K562 (cell line): Measurements from ENCODE around the gene SMOC2. TPM values are rescaled to one million over a fixed set of nuclear protein-coding genes. Genes with fewer than 3 reads are reported as not detected.

ENCODE experiments used
- ATAC-seq: fragments of 200-7000 bp; cut with Tn5 transposase; 3 replicates; pipeline ENCODE4 v1.9.1; 2020; ENCODE audit warnings: moderate library complexity
- BruUV-seq: library from RNA; stranded (reverse); fragments of 400-500 nt; replicated peaks from 2 replicates; lab custom pipeline; 2021; lab: Mats Ljungman, UMichigan
- CTCF ChIA-PET: fragments of 300-600 bp; formaldehyde crosslinking; extraction: SDS; loops from one replicate; lab custom pipeline; 2021; ENCODE audit warnings: low intra/inter-chr PET ratio; lab: Yijun Ruan, JAX
- POLR2A ChIA-PET: fragments of 300-600, 350-650 bp; sonication (Branson Sonifier 250); formaldehyde crosslinking; extraction: SDS; loops from one replicate; lab custom pipeline; 2021; ENCODE audit warnings: antibody characterized with exemption, inconsistent platforms; lab: Yijun Ruan, JAX
- DNase-seq, 4 experiments: peaks; one replicate each; pipeline versions ENCODE4 v3.0.0 to v3.0.0-alpha.2; 2011 to 2018; ENCODE audit warnings: low spot score in 3 of 4, mixed read lengths in 3 of 4; ENCODE audit errors: extremely low read depth in 1 of 4
- FAIRE-seq: peaks from 2 replicates; lab custom pipeline; 2011; peaks lifted over from hg19 to GRCh38; lab: Jason Lieb, UNC
- H2AFZ ChIP-seq: 2 replicates; pipeline ENCODE4 v1.6.0; 2011; ENCODE audit warnings: low read depth, low read length, control low read depth, inconsistent platforms
- H3K27ac ChIP-seq: fragments of 200-600 bp; 3 replicates; pipeline ENCODE4 v1.8.0; 2011; ENCODE audit warnings: low read depth, mild to moderate bottlenecking, control low read depth, inconsistent platforms, low read length, moderate library complexity, mixed read lengths; ENCODE audit errors: extremely low read depth
- H3K27me3 ChIP-seq, 2 experiments: fragments of 300-600 bp in 1 of 2; 2 replicates in 1 of 2; 3 replicates in 1 of 2; pipeline versions ENCODE4 v1.6.0 to v1.8.0; 2011; ENCODE audit warnings: inconsistent platforms in 2 of 2, low read length in 2 of 2, mild to moderate bottlenecking in 1 of 2, mixed read lengths in 1 of 2, moderate library complexity in 1 of 2; ENCODE audit not compliant: control insufficient read depth in 2 of 2, insufficient read depth in 2 of 2
- H3K36me3 ChIP-seq: fragments of 300-600 bp; 3 replicates; pipeline ENCODE4 v1.8.0; 2011; ENCODE audit warnings: mild to moderate bottlenecking, low read length, inconsistent platforms; ENCODE audit not compliant: control insufficient read depth, insufficient read depth
- H3K4me1 ChIP-seq, 2 experiments: fragments of 200-600 bp in 1 of 2; replicated peaks in 1 of 2; 2 replicates in 1 of 2; 3 replicates in 1 of 2; pipeline versions ENCODE4 v1.5.1 to v1.8.0; 2011; ENCODE audit warnings: inconsistent platforms in 2 of 2, low read length in 2 of 2, mild to moderate bottlenecking in 1 of 2, mixed read lengths in 1 of 2, moderate library complexity in 1 of 2; ENCODE audit not compliant: control insufficient read depth in 2 of 2, insufficient read depth in 2 of 2
- H3K4me2 ChIP-seq: 2 replicates; pipeline ENCODE4 v1.6.1; 2011; ENCODE audit warnings: low read length, control low read depth, inconsistent platforms, mixed read lengths; ENCODE audit not compliant: insufficient read depth
- H3K4me3 ChIP-seq: fragments of 200-600 bp; sonication (generic), shearing (Covaris generic); 2 replicates; pipeline ENCODE4 v1.5.1; 2016; ENCODE audit warnings: control low read depth, inconsistent platforms
- H3K79me2 ChIP-seq: fragments of 200-600 bp; 3 replicates; pipeline ENCODE4 v1.8.0; 2011; ENCODE audit warnings: low read length, inconsistent platforms; ENCODE audit not compliant: control insufficient read depth, insufficient read depth
- H3K9ac ChIP-seq, 2 experiments: 2 replicates each; pipeline versions ENCODE4 v1.6.0 to v1.6.1; 2011; ENCODE audit warnings: low read depth in 2 of 2, low read length in 2 of 2, control low read depth in 1 of 2, inconsistent platforms in 1 of 2, mild to moderate bottlenecking in 1 of 2, mixed read lengths in 1 of 2; ENCODE audit not compliant: insufficient read depth in 1 of 2
- H3K9me1 ChIP-seq: one replicate; pipeline ENCODE4 v1.6.0; 2011; ENCODE audit warnings: inconsistent platforms, mild to moderate bottlenecking, low read length, moderate library complexity; ENCODE audit not compliant: control insufficient read depth, insufficient read depth
- H3K9me3 ChIP-seq: replicated peaks from 2 replicates; pipeline ENCODE4 v1.5.1; 2011; ENCODE audit warnings: low read depth, low read length, inconsistent platforms; ENCODE audit not compliant: control insufficient read depth, insufficient read depth
- H4K20me1 ChIP-seq: replicated peaks from 2 replicates; pipeline ENCODE4 v1.6.1; 2011; ENCODE audit warnings: low read length, inconsistent platforms, mixed read lengths; ENCODE audit not compliant: control insufficient read depth, insufficient read depth
- ARID1B ChIP-seq: fragments of 450-650 bp; IDR thresholded peaks from 2 replicates; pipeline ENCODE4 v1.6.1; 2016; ENCODE audit warnings: antibody characterized with exemption, mild to moderate bottlenecking, inconsistent platforms
- CBFA2T3 ChIP-seq: fragments of 450-650 bp; IDR thresholded peaks from 2 replicates; pipeline ENCODE4 v1.6.1; 2017
- E2F8 ChIP-seq: fragments of 450-650 bp; IDR thresholded peaks from 2 replicates; pipeline ENCODE4 v1.7.1; 2018; ENCODE audit warnings: mild to moderate bottlenecking, low read depth; ENCODE audit not compliant: partially characterized antibody
- FOS ChIP-seq: IDR thresholded peaks from 3 replicates; pipeline ENCODE4 v1.6.1; 2011; ENCODE audit not compliant: insufficient read length; ENCODE audit errors: extremely low read depth
- GABPB2 ChIP-seq: fragments of 250-450 bp; sonication (Bioruptor Pico); conservative IDR thresholded peaks from 2 replicates; pipeline ENCODE4 v1.5.1; 2021; ENCODE audit warnings: mild to moderate bottlenecking
- HEY1 ChIP-seq: fragments of 250-450 bp; sonication (Bioruptor Pico); IDR thresholded peaks from 2 replicates; pipeline ENCODE4 v1.5.0; 2020; ENCODE audit warnings: mild to moderate bottlenecking, moderate library complexity, borderline replicate concordance
- MAFG ChIP-seq: fragments of 450-650 bp; conservative IDR thresholded peaks from 2 replicates; pipeline ENCODE4 v1.6.1; 2016; ENCODE audit warnings: missing genetic modification characterization, missing compliant biosample characterization
- MCM5 ChIP-seq: fragments of 450-650 bp; IDR thresholded peaks from 2 replicates; pipeline ENCODE4 v1.6.1; 2016; ENCODE audit warnings: low read depth
- NFYB ChIP-seq: IDR thresholded peaks from 2 replicates; pipeline ENCODE4 v1.6.1; 2011; ENCODE audit warnings: mild to moderate bottlenecking, moderate library complexity; ENCODE audit not compliant: insufficient read length; ENCODE audit errors: extremely low read depth
- PTTG1 ChIP-seq: fragments of 450-650 bp; IDR thresholded peaks from 2 replicates; pipeline ENCODE4 v1.6.1; 2016; ENCODE audit warnings: low read depth, mild to moderate bottlenecking, missing genetic modification characterization, missing compliant biosample characterization
- SMARCB1 ChIP-seq: IDR thresholded peaks from 2 replicates; pipeline ENCODE4 v1.6.1; 2011; ENCODE audit warnings: improper control_type of control experiment, low read depth; ENCODE audit not compliant: insufficient read length
- SRF ChIP-seq, 2 experiments: fragments of 250-450, 450-650 bp in 1 of 2; sonication (Bioruptor Pico) in 1 of 2; sonication (generic) in 1 of 2; formaldehyde crosslinking; IDR thresholded peaks; 2 replicates each; pipeline versions ENCODE4 v1.5.0 to v1.5.1; 2020 to 2022; ENCODE audit warnings: mild to moderate bottlenecking in 1 of 2, missing genetic modification reagents in 1 of 2
- TAL1 ChIP-seq: fragments of 450-650 bp; IDR thresholded peaks from 2 replicates; pipeline ENCODE4 v1.6.1; 2016; ENCODE audit warnings: mild to moderate bottlenecking
- ZBTB12 ChIP-seq: fragments of 250-450 bp; sonication (Bioruptor Pico); IDR thresholded peaks from 2 replicates; pipeline ENCODE4 v1.4.0; 2020
- ZFP30 ChIP-seq: fragments of 250-450 bp; sonication (Bioruptor Pico); IDR thresholded peaks from 2 replicates; pipeline ENCODE4 v1.8.0; 2022; ENCODE audit warnings: moderate library complexity, mild to moderate bottlenecking, inconsistent platforms, borderline replicate concordance
- ZFP36 ChIP-seq: fragments of 150-350 bp; IDR thresholded peaks from 2 replicates; pipeline ENCODE4 v1.6.1; 2018; ENCODE audit warnings: low read length, low read depth; ENCODE audit not compliant: partially characterized antibody
- ZNF212 ChIP-seq: fragments of 450-650 bp; formaldehyde crosslinking; IDR thresholded peaks from 2 replicates; pipeline ENCODE4 v1.4.0; 2020; ENCODE audit warnings: mild to moderate bottlenecking
- WGBS: fragments of 100-300 bp; shearing (Covaris generic); methylation state at CpG from one replicate; pipeline ENCODE4 v1.1.6; 2016; ENCODE audit warnings: low coverage, mixed read lengths; ENCODE audit not compliant: insufficient coverage; ENCODE audit errors: missing lambda C conversion rate; 5-methylcytosine and 5-hydroxymethylcytosine counted together
- in situ Hi-C: fragments of 300-500 bp; cut with MboI; formaldehyde crosslinking; loops from 4 replicates; pipeline ENCODE4 v1.15.0; 2018; ENCODE audit warnings: inconsistent platforms, mixed read lengths
- intact Hi-C: fragments of 100-400 bp; cut with micrococcal nuclease; formaldehyde crosslinking; loops from 2 replicates; pipeline ENCODE4 v1.14.2; 2022
- polyA plus RNA-seq, 8 experiments: library from polyadenylated mRNA; depleted of rRNA in 4 of 8; stranded (reverse) in 5 of 8; unstranded in 3 of 8; fragments of >200 nt; fragmentation: Nextera tagmentation in 2 of 8; fragmentation: Illumina TruSeq in 1 of 8; extraction: Ambion mirVana in 2 of 8; extraction: Trizol in 1 of 8; gene quantifications; 2 replicates each; pipeline versions ENCODE4 v1.2.1 to v1.2.3, GENCODE V29; 2011 to 2014; ENCODE audit warnings: inconsistent platforms in 1 of 8, missing spikeins in 1 of 8
- total RNA-seq, 7 experiments: library from RNA; depleted of rRNA in 6 of 7; stranded (reverse); fragments of >200 nt in 6 of 7; fragmentation: Illumina TruSeq in 2 of 7; extraction: Trizol in 2 of 7; gene quantifications; 2 replicates each; pipeline versions ENCODE4 v1.2.1 to v1.2.3, GENCODE V29; 2011 to 2021; ENCODE audit warnings: low replicate concordance in 1 of 7
- TF ChIP-seq, protein P1 (sequence below): sonication (generic); formaldehyde crosslinking; IDR thresholded peaks from 2 replicates; pipeline ENCODE4 v1.8.0; 2022; ENCODE audit warnings: mild to moderate bottlenecking, low read depth, missing genetic modification reagents

The SMOC2 gene
- total and polyA plus RNA-seq, 9 of the 15 experiments (the other 6 are each of a cell fraction or from before 2014, with no cell fraction given) = 0.45 to 2.3 (median 1.1) TPM

GRCh38 chr6:168517742-168518347, 76.9 kb downstream of the SMOC2 start:
- in situ Hi-C loops = no loop called here
- WGBS = 33% methylated on average over 34 of the region's 39 CpGs

More at GRCh38 chr6:168517742-168518347, 76.9 kb downstream of the SMOC2 start:
- ATAC-seq (no peak), FAIRE-seq (no peak), DNase-seq (no peak)
- POLR2A ChIA-PET = interaction anchor here (0.6 kb wide), 2 partner anchors 93 to 424 kb away, joined by 3 read pairs; no protein-coding TSS in a partner anchor
- Histone ChIP-seq H3K27me3 (peaks cover 9 to 37% of the 10 kb centered on the region in 2 experiments; a peak in 4 of 5 replicates), H3K9me1 (peaks cover 4% of the 10 kb centered on the region), H3K4me3 (no peak overlapping the region), H3K9ac (no peak overlapping the region), H3K27ac (no peak overlapping the region), H4K20me1 (no peaks in the 10 kb centered on the region), H3K36me3 (no peaks in the 10 kb centered on the region), H3K4me1 (no peaks in the 10 kb centered on the region; a peak in 2 of 5 replicates), H3K4me2 (no peak overlapping the region), H2AFZ (no peak overlapping the region), H3K9me3 (peaks cover 6% of the 10 kb centered on the region; the same call in 1 of the 2 replicates), H3K79me2 (no peaks in the 10 kb centered on the region)
- intact Hi-C loops = no loop called here
- TF ChIP-seq ZFP30 (CRISPR knock-in tag) (no peak), CBFA2T3 (no peak), ZFP36 (no peak), SRF (CRISPR knock-in tag; IDR thresholded peaks at IDR 0.05) (no peak), GABPB2 (CRISPR knock-in tag) (no peak), NFYB (no peak), SMARCB1 (no peak), ZNF212 (CRISPR knock-in tag) (no peak), MAFG (tag) (no peak), FOS (no peak), ZBTB12 (CRISPR knock-in tag) (no peak), PTTG1 (tag) (no peak), HEY1 (CRISPR knock-in tag) (no peak), MCM5 (no peak), TAL1 (no peak), ARID1B (no peak), E2F8 (no peak)
- TF ChIP-seq, protein P1, sequence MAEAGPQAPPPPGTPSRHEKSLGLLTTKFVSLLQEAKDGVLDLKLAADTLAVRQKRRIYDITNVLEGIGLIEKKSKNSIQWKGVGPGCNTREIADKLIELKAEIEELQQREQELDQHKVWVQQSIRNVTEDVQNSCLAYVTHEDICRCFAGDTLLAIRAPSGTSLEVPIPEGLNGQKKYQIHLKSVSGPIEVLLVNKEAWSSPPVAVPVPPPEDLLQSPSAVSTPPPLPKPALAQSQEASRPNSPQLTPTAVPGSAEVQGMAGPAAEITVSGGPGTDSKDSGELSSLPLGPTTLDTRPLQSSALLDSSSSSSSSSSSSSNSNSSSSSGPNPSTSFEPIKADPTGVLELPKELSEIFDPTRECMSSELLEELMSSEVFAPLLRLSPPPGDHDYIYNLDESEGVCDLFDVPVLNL (CRISPR knock-in tag) = no peak
- CTCF ChIA-PET = no interaction called here
- BruUV-seq = no TSS peak
